ENCODE data around the gene OR2B2. TPM values are rescaled to one million over a fixed set of nuclear protein-coding genes. Genes with fewer than 3 reads are reported as not detected.
"Not testable (repeated sequence)": the region's sequence is repeated elsewhere in the genome, so short reads cannot be mapped to it uniquely, and the experiment has no call there.

Gene OR2B2
- total RNA-seq, 1 donor from 2014 or later, result not detected

GRCh38 chr6:27931209-27931608 lies 19.0 kb upstream of the OR2B2 start:
- no peak for TF ChIP-seq CTCF (conservative IDR thresholded peaks at IDR 0.05; ENCODE audit: low read depth, low read length)
- H3K4me3 ChIP-seq (ENCODE audit: low read depth, low read length), result no peak overlapping the region
- DNase-seq (ENCODE audit: low read depth), result no peak

DNA sequence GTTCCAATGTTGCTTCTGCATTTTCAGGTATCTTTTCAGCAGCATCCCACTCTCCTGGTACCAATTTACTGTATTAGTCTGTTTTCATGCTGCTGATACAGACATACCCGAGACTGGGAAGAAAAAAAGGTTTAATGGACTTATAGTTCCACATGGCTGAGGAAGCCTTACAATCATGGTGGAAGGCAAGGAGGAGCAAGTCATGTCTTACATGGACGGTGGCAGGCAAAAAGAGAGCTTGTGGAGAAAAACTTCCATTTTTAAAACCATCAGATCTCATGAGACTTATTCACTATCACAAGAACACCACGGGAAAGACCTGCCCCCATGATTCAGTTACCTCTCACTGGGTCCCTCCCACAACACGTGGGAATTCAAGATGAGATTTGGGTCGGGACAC lies 17.7 kb upstream of the OR2B2 start:
- H3K4me3 ChIP-seq (ENCODE audit: low read depth, low read length); DNase-seq (ENCODE audit: low read depth): not testable (repeated sequence)

DNA sequence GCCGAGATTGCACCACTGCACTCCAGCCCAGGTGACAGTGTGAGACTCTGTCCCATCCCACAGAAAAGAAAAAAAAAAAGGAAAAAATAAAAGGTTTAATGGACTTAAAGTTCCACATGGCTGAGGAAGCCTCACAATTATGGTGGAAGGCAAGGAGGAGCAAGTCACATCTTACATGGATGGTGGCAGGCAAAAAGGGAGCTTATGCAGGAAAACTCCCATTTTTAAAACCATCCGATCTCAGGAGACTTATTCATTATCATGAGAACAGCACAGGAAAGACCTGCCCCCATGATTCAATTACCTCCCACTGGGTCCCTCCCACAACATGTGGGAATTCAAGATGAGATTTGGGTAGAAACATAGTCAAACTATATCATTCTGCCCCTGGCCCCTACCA lies 15.8 kb upstream of the OR2B2 start:
- not testable (repeated sequence) for DNase-seq (ENCODE audit: low read depth); H3K4me3 ChIP-seq (ENCODE audit: low read depth, low read length)

DNA sequence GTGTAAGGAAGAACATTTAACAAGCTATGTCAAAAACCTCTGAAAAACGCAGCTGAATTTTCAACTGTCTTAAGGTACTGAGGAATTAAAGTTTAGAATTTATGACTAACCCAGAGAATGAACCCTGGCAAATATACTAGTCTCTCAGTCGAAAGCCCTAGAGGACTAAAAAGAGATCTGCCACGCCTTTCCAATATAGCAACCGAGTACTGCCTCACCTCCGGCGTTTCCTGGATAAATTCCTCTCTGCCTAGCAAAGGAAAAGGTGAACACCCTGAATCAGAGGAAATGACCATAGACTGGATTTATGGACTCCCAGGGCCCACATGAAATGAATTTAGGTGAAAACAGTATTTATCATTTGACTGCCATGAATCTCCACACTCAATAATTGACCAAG lies 12.0 kb upstream of the OR2B2 start:
- DNase-seq (ENCODE audit: low read depth), result no peak
- no peak overlapping the region for H3K4me3 ChIP-seq (ENCODE audit: low read depth, low read length)
- TF ChIP-seq CTCF (conservative IDR thresholded peaks at IDR 0.05; ENCODE audit: low read depth, low read length), result no peak

GRCh38 chr6:27922949-27923348 lies 10.8 kb upstream of the OR2B2 start:
- H3K4me3 ChIP-seq (ENCODE audit: low read depth, low read length), result no peak overlapping the region
- DNase-seq (ENCODE audit: low read depth), result no peak
- TF ChIP-seq CTCF (conservative IDR thresholded peaks at IDR 0.05; ENCODE audit: low read depth, low read length), result no peak

DNA sequence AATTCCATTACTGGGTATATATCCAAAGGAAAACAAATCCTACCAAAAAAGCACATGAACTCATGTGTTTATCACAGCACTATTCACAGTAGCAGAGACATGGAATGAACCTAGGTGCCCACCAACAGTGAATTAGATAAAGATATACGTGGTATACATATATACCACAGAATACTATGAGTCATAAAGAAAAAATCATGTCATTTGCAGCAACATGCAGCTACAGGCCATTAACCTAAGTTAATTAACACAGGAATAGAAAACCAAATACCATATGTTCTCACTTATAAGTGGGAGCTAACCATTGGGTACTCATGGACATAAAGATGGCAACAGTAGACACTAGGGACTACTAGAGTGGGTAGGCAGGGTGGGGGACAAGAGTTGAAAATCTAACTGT lies 4.2 kb downstream of the OR2B2 start:
- no peak for TF ChIP-seq CTCF (conservative IDR thresholded peaks at IDR 0.05; ENCODE audit: low read depth, low read length)
- no peak for DNase-seq (ENCODE audit: low read depth)
- no peak overlapping the region for H3K4me3 ChIP-seq (ENCODE audit: low read depth, low read length)

GRCh38 chr6:27902335-27903314 lies 9.6 kb downstream of the OR2B2 start:
- DNase-seq (ENCODE audit: low read depth), result no peak
- TF ChIP-seq CTCF (conservative IDR thresholded peaks at IDR 0.05; ENCODE audit: low read depth, low read length), result no peak
- H3K4me3 ChIP-seq (ENCODE audit: low read depth, low read length), result peak overlapping the region; percentile 56

DNA sequence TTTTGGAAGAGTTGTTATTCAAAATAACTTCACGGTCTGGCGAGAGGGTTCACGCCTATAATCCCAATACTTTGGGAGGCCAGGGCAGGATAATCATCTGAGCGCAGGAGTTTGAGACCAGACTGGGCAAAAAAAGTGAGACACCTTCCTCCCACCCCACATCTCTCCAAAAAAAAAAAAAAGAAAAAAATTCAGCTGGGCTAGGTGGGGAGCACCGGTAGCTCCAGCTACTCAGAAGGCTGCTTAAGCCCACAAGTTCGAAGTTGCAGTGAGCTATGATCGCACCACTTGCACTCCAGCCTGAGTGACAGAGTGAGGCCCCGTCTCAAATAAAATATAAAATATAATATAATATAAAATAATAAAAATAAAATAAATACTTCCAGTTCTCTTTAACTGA lies 10.4 kb downstream of the OR2B2 start:
- H3K4me3 ChIP-seq (ENCODE audit: low read depth, low read length), result no peak overlapping the region
- DNase-seq (ENCODE audit: low read depth), result no peak
- TF ChIP-seq CTCF (conservative IDR thresholded peaks at IDR 0.05; ENCODE audit: low read depth, low read length), result no peak

- H3K4me3 ChIP-seq (ENCODE audit: low read depth, low read length); DNase-seq (ENCODE audit: low read depth): not testable (repeated sequence)
Observed at GRCh38 chr6:27900197-27900596, 12.0 kb downstream of the OR2B2 start.

Data from epithelial cell of proximal tubule (primary cell).